Activated CD4-positive, alpha-beta T cell treated with anti-CD3 and anti-CD28 coated beads for 24 hours (primary cell): ENCODE data around the gene SLC25A5.
"Not testable (repeated sequence)": the region's sequence is repeated elsewhere in the genome, so short reads cannot be mapped to it uniquely, and the experiment has no call there.

Experiments
- DNase-seq, 2 donors: peaks; one replicate each; pipeline ENCODE4 v3.0.0-alpha.2; 2020; ENCODE audit warnings: low read depth in 2 of 2

The SLC25A5 gene

GRCh38 chrX:119477812-119478232, 9.6 kb downstream of the SLC25A5 start:
- no peak for DNase-seq

GRCh38 chrX:119478504-119478903, 10.3 kb downstream of the SLC25A5 start:
- no peak for DNase-seq

- no peak for DNase-seq
These were observed 11.6 kb downstream of the SLC25A5 start for GRCh38 chrX:119479845-119480244.

- no peak for DNase-seq
These were observed 13.1 kb downstream of the SLC25A5 start for GRCh38 chrX:119481323-119481801.

GRCh38 chrX:119482041-119482440, 13.8 kb downstream of the SLC25A5 start:
- DNase-seq, result no peak

- peak; percentile 42 to 47 for DNase-seq
These were observed 14.5 kb downstream of the SLC25A5 start for GRCh38 chrX:119482481-119483480.

GRCh38 chrX:119486745-119487144, 18.5 kb downstream of the SLC25A5 start:
- no peak for DNase-seq

- DNase-seq, result not testable (repeated sequence)
These were observed 19.5 kb downstream of the SLC25A5 start for GRCh38 chrX:119487766-119488165.

- DNase-seq, result peak in 1 of 2 donors; percentile 22
These were observed 20.5 kb downstream of the SLC25A5 start for GRCh38 chrX:119488749-119489148.

GRCh38 chrX:119489212-119490074, 21.2 kb downstream of the SLC25A5 start:
- DNase-seq, result no peak

GRCh38 chrX:119492463-119492862, 24.2 kb downstream of the SLC25A5 start:
- DNase-seq, result no peak

- DNase-seq, result not testable (repeated sequence)
These were observed 25.7 kb downstream of the SLC25A5 start for GRCh38 chrX:119493851-119494495.

GRCh38 chrX:119495734-119496726, 27.8 kb downstream of the SLC25A5 start:
- DNase-seq, result no peak

GRCh38 chrX:119497185-119497584, 28.9 kb downstream of the SLC25A5 start:
- no peak for DNase-seq

- no peak for DNase-seq
These were observed 32.0 kb downstream of the SLC25A5 start for GRCh38 chrX:119500061-119500800.

- no peak for DNase-seq
These were observed 33.4 kb downstream of the SLC25A5 start for GRCh38 chrX:119501511-119502148.

GRCh38 chrX:119502727-119503483, 34.7 kb downstream of the SLC25A5 start:
- no peak for DNase-seq

GRCh38 chrX:119503484-119503861, 35.2 kb downstream of the SLC25A5 start:
- DNase-seq, result no peak
